ENCODE data around the gene HTATIP2.

DNA sequence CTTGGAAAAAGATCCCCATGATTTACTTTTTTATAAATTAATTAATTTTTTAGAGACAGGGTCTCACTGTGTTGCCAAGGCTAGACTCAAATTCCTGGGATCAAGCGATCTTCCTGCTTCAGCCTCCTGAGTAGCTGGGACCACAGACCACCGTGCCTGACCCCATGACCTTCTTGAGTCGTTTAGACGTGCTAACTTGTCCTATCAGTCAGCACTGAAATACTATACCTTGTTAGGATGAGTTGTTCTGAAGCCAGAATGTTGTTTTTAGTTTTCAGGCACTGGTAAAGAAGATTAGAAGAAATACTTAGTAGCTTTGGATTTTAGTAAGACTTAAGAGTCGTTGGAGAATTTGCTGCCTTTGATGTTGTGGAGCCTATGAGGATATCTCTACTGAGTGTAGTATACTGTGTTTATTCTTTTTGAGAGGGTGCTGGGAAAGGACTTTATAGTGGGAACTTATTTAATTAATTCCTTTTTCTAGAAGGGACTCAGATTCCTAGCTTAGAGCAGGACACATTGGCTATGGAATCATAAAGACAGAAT, 8.6 kb downstream of the HTATIP2 start:
- TF ChIP-seq, protein P1, sequence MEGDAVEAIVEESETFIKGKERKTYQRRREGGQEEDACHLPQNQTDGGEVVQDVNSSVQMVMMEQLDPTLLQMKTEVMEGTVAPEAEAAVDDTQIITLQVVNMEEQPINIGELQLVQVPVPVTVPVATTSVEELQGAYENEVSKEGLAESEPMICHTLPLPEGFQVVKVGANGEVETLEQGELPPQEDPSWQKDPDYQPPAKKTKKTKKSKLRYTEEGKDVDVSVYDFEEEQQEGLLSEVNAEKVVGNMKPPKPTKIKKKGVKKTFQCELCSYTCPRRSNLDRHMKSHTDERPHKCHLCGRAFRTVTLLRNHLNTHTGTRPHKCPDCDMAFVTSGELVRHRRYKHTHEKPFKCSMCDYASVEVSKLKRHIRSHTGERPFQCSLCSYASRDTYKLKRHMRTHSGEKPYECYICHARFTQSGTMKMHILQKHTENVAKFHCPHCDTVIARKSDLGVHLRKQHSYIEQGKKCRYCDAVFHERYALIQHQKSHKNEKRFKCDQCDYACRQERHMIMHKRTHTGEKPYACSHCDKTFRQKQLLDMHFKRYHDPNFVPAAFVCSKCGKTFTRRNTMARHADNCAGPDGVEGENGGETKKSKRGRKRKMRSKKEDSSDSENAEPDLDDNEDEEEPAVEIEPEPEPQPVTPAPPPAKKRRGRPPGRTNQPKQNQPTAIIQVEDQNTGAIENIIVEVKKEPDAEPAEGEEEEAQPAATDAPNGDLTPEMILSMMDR (IDR thresholded peaks at IDR 0.05; ENCODE audit: poor library complexity), result no peak
- no peak for TF ChIP-seq EZH2phosphoT487 (IDR thresholded peaks at IDR 0.05; ENCODE audit: low read depth, severe bottlenecking, unreplicated experiment)
- TF ChIP-seq EZH2 (IDR thresholded peaks at IDR 0.05; ENCODE audit: borderline replicate concordance), result no peak

Data from hepatocyte (in vitro differentiated cells).